SU-DHL-6 (cell line): ENCODE data around the gene SMURF1.

ENCODE experiments used
- EZH2phosphoT487 ChIP-seq: fragments of 200-600 bp; sonication (generic), shearing (Covaris generic); conservative IDR thresholded peaks from 2 replicates; pipeline ENCODE4 v1.6.1; 2018; ENCODE audit warnings: mild to moderate bottlenecking, antibody characterized with exemption, low read length, moderate library complexity, mixed read lengths
- TF ChIP-seq, protein P1 (sequence below): fragments of 200-600 bp; sonication (generic); IDR thresholded peaks from one replicate; pipeline ENCODE4 v1.5.1; 2017; ENCODE audit warnings: antibody characterized with exemption, mild to moderate bottlenecking, low read length, moderate library complexity; ENCODE audit not compliant: insufficient read depth, poor library complexity, severe bottlenecking

DNA sequence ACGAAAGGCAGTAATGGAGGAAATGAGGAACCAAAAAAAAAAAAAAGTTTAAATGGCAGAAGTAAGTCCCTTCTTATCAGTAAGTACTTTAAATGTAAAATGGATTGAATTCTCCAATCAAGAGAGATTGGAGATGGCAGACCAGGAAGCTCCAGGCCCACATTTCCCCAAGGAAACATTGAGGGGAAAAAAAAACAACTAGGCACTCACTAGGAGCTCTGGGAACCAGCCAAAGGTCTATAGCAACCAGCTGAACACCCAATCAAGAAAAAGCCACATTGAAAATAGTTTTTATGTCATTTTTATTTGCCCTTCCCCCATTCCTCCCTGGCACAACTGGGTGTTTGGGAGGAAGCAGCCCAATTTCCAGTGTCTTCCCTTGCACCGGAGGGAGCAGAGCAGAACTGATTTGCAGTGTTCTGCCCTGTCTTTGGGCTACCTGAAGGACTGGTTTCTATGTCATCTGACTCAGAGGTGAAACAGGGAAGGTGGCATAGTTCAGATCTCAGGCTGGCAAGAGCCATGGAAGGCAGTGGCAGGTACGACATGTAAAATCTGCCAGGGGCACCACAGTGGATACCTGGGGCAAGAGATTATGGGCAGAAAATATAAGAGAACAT is 121.9 kb downstream of the SMURF1 start:
- TF ChIP-seq, protein P1, sequence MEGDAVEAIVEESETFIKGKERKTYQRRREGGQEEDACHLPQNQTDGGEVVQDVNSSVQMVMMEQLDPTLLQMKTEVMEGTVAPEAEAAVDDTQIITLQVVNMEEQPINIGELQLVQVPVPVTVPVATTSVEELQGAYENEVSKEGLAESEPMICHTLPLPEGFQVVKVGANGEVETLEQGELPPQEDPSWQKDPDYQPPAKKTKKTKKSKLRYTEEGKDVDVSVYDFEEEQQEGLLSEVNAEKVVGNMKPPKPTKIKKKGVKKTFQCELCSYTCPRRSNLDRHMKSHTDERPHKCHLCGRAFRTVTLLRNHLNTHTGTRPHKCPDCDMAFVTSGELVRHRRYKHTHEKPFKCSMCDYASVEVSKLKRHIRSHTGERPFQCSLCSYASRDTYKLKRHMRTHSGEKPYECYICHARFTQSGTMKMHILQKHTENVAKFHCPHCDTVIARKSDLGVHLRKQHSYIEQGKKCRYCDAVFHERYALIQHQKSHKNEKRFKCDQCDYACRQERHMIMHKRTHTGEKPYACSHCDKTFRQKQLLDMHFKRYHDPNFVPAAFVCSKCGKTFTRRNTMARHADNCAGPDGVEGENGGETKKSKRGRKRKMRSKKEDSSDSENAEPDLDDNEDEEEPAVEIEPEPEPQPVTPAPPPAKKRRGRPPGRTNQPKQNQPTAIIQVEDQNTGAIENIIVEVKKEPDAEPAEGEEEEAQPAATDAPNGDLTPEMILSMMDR: no peak
- TF ChIP-seq EZH2phosphoT487: no peak
